GM19463 (cell line): Measurements from ENCODE around the gene SEMA5A.

Experiments used
- ATAC-seq: cut with Tn5 transposase; IDR thresholded peaks from one replicate; pipeline ENCODE4 v1.9.1; 2021; ENCODE audit warnings: mild to moderate bottlenecking, moderate library complexity; ENCODE audit not compliant: unreplicated experiment

Gene SEMA5A

GRCh38 chr5:9284781-9285307 is 261.0 kb downstream of the SEMA5A start:
- ATAC-seq: no peak

GRCh38 chr5:9284272-9284671 is 261.6 kb downstream of the SEMA5A start:
- no peak for ATAC-seq

GRCh38 chr5:9283473-9283872 is 262.4 kb downstream of the SEMA5A start:
- ATAC-seq: no peak

GRCh38 chr5:9283021-9283420 is 262.9 kb downstream of the SEMA5A start:
- no peak for ATAC-seq

- ATAC-seq: no peak
These were observed 263.7 kb downstream of the SEMA5A start for GRCh38 chr5:9282211-9282610.

DNA sequence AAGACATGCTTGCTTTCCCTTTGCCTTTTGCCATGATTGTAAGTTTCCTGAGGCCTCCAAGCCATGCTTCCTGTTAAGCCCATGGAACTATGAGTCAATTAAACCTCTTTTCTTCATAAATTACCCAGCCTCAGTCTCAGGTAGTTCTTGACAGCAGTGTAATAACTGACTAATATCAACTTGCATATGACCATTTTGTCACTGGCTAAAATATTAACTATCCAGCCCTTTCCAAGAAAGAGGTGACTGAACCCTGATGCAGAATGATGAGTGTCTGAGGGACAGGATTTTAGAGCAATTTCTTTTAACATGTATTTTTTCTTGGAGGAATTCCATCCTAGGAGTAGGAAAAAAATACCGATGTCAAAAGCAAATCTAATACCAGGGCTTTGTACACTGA is 266.1 kb downstream of the SEMA5A start:
- ATAC-seq: no peak

DNA sequence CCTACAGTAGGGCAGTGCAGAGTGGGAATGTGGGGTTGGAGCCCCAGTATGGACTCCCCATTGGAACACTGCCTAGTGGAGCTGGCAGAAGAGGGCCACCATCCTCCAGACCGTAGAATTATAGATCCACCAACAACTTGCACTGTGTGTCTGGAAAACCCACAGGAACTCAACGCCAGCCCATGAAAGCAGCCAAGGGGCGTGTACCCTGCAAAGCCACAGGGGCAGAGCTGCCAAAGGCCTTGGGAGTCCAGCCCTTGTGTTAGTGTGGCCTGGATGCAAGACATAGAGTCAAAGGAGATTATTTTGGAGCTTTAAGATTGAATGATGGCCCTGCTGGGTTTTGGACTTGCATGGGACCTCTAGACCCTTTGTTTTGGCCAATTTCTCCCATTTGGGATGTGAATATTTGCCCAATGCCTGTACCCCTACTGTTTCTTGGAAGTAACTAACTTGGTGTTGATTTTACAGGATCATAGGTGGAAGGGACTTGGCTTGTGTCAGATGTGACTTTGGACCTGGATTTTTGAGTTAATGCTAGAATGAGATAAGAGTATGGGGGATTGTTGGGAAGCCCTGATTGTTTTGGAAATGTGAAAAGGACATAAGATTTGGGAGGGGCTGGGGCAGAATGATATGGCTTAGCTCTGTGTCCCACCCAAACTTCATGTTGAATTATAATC is 266.8 kb downstream of the SEMA5A start:
- ATAC-seq: no peak

DNA sequence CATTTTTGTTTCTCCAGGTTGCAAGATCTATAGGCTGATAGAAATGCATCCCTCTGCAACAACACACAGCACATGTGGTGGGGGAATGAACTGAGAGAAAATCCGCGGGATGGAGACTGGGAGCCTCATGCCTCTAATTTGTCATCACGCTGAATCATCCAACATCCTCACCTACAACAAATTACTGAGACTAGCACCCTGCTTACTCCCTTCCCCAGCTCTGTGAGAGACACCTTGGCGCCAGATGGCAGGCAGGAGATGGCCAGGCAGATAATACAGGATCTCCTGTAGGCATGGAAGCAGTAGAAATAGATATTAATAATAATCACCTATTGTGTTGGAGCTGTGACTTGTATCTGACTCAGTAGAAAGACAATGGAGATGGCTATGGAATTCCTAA is 276.9 kb downstream of the SEMA5A start:
- no peak for ATAC-seq

DNA sequence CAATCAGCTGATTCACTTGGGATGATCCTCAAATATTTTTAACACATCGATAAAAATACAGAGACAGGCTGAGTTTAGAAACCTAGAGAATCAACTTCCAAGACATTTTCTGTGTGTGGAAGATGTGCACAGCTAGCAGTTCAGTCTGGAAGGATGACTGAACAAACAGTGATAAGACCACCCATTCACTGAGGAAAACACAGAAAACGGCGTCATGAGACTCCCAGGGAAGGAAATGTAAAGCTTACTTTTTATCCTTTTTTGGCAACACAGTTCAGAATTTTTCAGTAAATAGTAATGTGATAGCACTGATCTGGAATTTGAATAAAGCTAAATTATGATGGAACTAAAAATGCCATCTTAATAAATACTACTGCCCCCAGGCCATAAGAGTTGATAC is 277.6 kb downstream of the SEMA5A start:
- no peak for ATAC-seq

- ATAC-seq: no peak
These were observed 280.2 kb downstream of the SEMA5A start for GRCh38 chr5:9265441-9266287.

DNA sequence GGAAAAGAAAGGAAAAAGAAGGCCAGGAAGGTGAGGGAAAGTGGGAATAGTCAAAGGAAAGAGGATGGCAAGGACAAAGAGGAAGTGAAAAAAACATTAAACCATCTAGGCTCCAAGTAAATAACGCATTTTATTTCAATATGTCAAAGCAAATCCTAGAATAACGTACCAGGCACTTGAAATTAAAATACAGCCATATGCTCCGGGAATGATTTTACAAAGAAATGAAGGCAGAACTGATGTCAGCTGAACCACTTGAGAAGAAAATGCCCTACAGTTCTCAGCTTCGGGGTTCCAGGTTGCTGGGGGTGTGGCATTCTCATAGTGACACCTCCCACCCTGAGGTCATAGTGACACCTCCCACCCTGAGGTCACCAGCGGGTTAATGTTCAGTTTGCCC is 281.6 kb downstream of the SEMA5A start:
- ATAC-seq: no peak

GRCh38 chr5:9263656-9264055 is 282.2 kb downstream of the SEMA5A start:
- ATAC-seq: no peak

- no peak for ATAC-seq
These were observed 294.4 kb downstream of the SEMA5A start for GRCh38 chr5:9251379-9251980.

DNA sequence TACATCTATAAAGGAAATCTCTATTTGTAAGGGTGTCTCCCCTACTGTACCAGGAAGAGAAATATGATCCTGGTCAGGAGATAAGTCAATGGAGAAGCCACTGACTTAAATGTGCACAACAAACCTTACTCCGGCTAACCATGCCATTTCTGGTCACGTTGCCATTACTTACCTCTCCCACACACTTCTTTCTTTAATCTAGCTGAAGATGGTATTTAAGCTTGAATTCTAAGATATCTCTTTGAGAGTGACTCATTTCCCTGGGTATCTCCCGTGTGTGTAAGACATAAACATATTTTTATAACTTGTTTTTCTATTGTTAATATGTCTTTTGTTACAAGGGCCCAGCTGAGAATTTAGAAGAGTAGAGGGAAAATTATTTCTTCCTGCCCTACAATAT is 296.6 kb downstream of the SEMA5A start:
- ATAC-seq: no peak

DNA sequence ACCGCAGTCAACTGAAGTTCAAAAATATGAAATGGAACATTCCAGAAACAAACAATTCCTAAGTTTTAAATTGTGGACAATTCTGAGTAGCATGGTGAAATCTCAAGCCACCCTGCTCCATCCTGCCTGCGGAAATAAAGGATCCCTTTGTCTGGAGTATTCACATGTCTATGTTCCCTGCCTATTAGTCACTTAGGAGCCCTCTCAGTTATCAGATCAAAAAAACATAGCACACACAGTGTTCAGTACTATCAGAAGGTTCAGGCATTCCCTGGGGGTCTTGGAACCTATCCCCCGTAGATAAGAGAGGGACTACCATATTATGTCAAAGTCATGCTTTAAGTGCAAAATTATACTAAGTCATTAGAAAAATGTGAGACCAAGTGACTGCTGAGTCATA is 300.8 kb downstream of the SEMA5A start:
- no peak for ATAC-seq

DNA sequence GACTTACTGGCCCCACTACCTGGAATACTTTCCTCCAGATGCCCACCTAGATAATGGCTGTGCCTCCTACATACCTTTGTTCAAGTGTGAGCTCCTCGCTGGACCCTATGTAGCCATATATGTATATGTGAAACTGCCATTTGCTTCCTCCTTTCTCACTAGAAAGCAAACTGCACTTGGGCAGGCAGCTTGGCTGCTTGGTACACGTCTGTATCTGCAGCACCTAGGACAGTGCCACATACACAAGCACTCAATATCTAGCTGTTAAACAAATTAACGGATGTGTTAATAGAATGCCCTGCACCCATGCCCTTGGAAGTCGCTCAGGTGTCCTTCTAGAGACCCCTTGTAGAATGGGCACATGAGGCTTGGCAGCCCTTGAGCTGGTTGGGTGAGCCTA is 301.5 kb downstream of the SEMA5A start:
- ATAC-seq: no peak

DNA sequence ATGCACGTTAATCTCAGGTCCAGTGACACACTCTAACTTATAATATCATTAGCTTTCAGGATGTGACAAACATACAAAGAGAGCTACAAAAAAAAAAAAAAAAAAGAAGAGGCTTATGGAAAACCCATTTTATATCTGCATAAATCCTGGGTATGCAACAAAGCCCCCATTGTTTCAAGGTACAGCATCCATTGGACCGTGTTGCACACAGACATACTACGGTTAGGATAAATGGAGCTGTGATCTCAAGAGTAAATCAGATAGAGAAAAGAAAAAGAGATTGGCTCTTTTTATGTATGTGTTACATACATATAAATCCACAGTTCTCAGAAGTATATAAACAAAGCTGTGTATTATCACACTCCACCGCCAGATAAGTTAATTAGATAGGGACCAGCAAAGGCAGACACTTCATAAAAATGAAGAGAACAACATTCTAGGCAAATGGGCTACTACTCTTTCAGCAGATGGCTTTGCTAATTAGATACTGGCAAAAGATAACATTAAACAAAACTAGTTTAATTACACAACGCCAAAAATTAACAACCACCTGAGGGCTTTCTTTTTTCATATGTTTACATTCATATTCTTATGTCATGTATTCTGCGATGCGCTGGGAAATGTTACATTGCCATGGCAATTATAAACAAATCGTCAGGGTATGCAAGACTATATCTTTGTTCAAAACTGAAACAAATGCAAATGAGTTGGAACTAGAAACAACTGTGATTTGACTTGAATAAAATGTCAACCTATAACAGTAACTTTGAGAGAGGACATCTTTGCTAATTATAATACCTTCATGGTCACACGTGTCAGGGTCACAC is 304.2 kb downstream of the SEMA5A start:
- no peak for ATAC-seq

DNA sequence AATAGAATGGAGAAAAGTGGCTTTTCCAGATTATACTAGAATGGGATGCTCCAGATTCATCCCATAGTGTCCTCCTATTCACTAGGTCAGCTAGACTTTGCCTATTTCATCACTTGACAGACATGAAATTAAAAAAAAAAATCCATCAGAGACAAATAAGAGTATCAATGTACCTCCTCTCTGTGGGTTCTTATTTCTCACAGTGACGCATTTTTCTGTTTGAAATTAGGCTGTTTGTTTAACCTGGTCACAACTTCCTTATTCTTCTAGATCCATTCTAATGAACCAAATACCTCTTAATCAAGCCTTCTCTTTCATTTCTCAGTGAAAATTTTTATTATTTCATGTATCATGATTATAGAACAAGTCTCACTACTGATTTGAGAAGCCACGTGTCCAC is 305.4 kb downstream of the SEMA5A start:
- ATAC-seq: no peak

GRCh38 chr5:9239626-9240025 is 306.2 kb downstream of the SEMA5A start:
- ATAC-seq: no peak

DNA sequence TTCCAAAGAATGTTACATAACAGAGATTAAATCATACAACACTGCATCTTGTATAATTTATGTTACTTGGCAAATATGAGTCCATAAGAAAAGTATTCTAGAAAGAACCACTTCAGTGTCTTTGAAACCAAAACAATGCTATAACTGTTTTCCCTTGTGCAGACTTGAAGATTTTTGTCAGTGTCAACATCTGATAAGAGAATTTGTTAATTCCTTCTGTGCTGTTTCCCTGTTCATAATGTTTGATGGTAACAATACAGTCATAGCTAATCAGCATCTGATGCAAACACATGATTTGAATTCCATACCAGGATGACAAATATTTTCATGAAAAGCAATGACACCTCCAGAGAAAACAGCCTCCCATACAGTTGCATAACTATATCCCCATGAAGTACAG is 306.8 kb downstream of the SEMA5A start:
- ATAC-seq: no peak

- no peak for ATAC-seq
These were observed 312.2 kb downstream of the SEMA5A start for GRCh38 chr5:9233712-9234111.
